Neural cell (in vitro differentiated cells): ENCODE measurements around the gene WDR19. TPM values are rescaled to one million over a fixed set of nuclear protein-coding genes. Genes with fewer than 3 reads are reported as not detected.

Experiments used
- H2AFZ ChIP-seq: fragments of 200-600, 300-800 bp; sonication (generic), shearing (Covaris generic); 2 replicates; pipeline ENCODE4 v1.6.0; 2014; ENCODE audit warnings: low read depth, mild to moderate bottlenecking, antibody characterized with exemption, low read length, moderate library complexity
- H3F3A ChIP-seq: fragments of 200-600 bp; shearing (Covaris generic); 2 replicates; pipeline ENCODE4 v1.6.1; 2016; ENCODE audit warnings: mild to moderate bottlenecking, moderate library complexity, mixed read lengths, antibody characterized with exemption, low read length; ENCODE audit not compliant: insufficient read depth, poor library complexity, severe bottlenecking
- H3K27ac ChIP-seq: fragments of 200-600, 300-800 bp; sonication (generic), shearing (Covaris generic); 2 replicates; pipeline ENCODE4 v1.5.1; 2014; ENCODE audit warnings: mild to moderate bottlenecking, low read length, moderate library complexity
- H3K27me3 ChIP-seq: fragments of 300-800, 200-600 bp; sonication (generic), shearing (Covaris generic); 2 replicates; pipeline ENCODE4 v1.6.0; 2014; ENCODE audit warnings: mild to moderate bottlenecking, low read depth, low read length, moderate library complexity; ENCODE audit not compliant: insufficient read depth
- H3K36me3 ChIP-seq: fragments of 300-800, 200-600 bp; sonication (generic), shearing (Covaris generic); 2 replicates; pipeline ENCODE4 v1.5.1; 2014; ENCODE audit warnings: mild to moderate bottlenecking, antibody characterized with exemption, low read length, moderate library complexity; ENCODE audit not compliant: insufficient read depth
- H3K4me2 ChIP-seq: fragments of 300-800, 200-600 bp; sonication (generic), shearing (Covaris generic); 2 replicates; pipeline ENCODE4 v1.6.0; 2014; ENCODE audit warnings: mild to moderate bottlenecking, low read length
- H3K4me3 ChIP-seq: fragments of 300-800, 200-600 bp; sonication (generic), shearing (Covaris generic); 2 replicates; pipeline ENCODE4 v1.5.1; 2014; ENCODE audit warnings: mild to moderate bottlenecking, low read length, moderate library complexity
- H3K79me2 ChIP-seq: fragments of 200-600 bp; shearing (Covaris generic); replicated peaks from 2 replicates; pipeline ENCODE4 v1.6.0; 2014; ENCODE audit warnings: mild to moderate bottlenecking, low read length, moderate library complexity; ENCODE audit not compliant: insufficient read depth
- H3K9ac ChIP-seq: fragments of 300-800, 200-600 bp; sonication (generic), shearing (Covaris generic); 2 replicates; pipeline ENCODE4 v1.6.1; 2016; ENCODE audit warnings: mild to moderate bottlenecking, low read length, mixed read lengths
- H3K9me2 ChIP-seq: fragments of 200-600 bp; shearing (Covaris generic); 2 replicates; pipeline ENCODE4 v1.6.1; 2016; ENCODE audit warnings: mild to moderate bottlenecking, low read length, mixed read lengths; ENCODE audit not compliant: insufficient read depth
- H3K9me3 ChIP-seq: fragments of 200-600, 300-800 bp; sonication (generic), shearing (Covaris generic); 2 replicates; pipeline ENCODE4 v1.6.1; 2016; ENCODE audit warnings: mild to moderate bottlenecking, mixed run types, low read length, moderate library complexity, mixed read lengths
- H4K20me1 ChIP-seq: fragments of 200-600 bp; shearing (Covaris generic); 2 replicates; pipeline ENCODE4 v1.6.1; 2016; ENCODE audit warnings: mild to moderate bottlenecking, mixed run types; ENCODE audit not compliant: insufficient read depth
- CTCF ChIP-seq: fragments of 450-650 bp; IDR thresholded peaks from 2 replicates; pipeline ENCODE4 v1.5.1; 2014; ENCODE audit warnings: antibody characterized with exemption, mild to moderate bottlenecking, moderate library complexity; ENCODE audit not compliant: poor library complexity, severe bottlenecking
- EP300 ChIP-seq: fragments of 450-650 bp; conservative IDR thresholded peaks from 2 replicates; pipeline ENCODE4 v1.6.1; 2014; ENCODE audit warnings: antibody characterized with exemption, mild to moderate bottlenecking, moderate library complexity; ENCODE audit not compliant: poor library complexity, severe bottlenecking
- EZH2 ChIP-seq: fragments of 200-600, 300-800 bp; shearing (Covaris generic), sonication (generic); IDR thresholded peaks from 2 replicates; pipeline ENCODE4 v1.6.1; 2014; ENCODE audit warnings: antibody characterized with exemption, low read length, borderline replicate concordance, mild to moderate bottlenecking; ENCODE audit not compliant: insufficient read depth, poor library complexity, severe bottlenecking
- MXI1 ChIP-seq: fragments of 450-650 bp; conservative IDR thresholded peaks from 2 replicates; pipeline ENCODE4 v1.6.1; 2014; ENCODE audit warnings: antibody characterized with exemption, mild to moderate bottlenecking; ENCODE audit not compliant: poor library complexity, severe bottlenecking
- POLR2AphosphoS5 ChIP-seq: IDR thresholded peaks from 2 replicates; pipeline ENCODE4 v1.6.1; 2012
- RAD21 ChIP-seq: fragments of 450-650 bp; conservative IDR thresholded peaks from 2 replicates; pipeline ENCODE4 v1.6.1; 2014; ENCODE audit warnings: antibody characterized with exemption, mild to moderate bottlenecking, moderate library complexity
- REST ChIP-seq: IDR thresholded peaks from 2 replicates; pipeline ENCODE4 v1.6.1; 2012; ENCODE audit warnings: borderline replicate concordance
- SMC3 ChIP-seq: fragments of 450-650 bp; conservative IDR thresholded peaks from 2 replicates; pipeline ENCODE4 v1.6.1; 2014; ENCODE audit warnings: antibody characterized with exemption, mild to moderate bottlenecking, moderate library complexity; ENCODE audit not compliant: poor library complexity
- TAF1 ChIP-seq: IDR thresholded peaks from 2 replicates; pipeline ENCODE4 v1.6.1; 2012; ENCODE audit warnings: low read depth
- polyA plus RNA-seq: library from polyadenylated mRNA; depleted of rRNA; stranded (reverse); fragments of >200 nt; gene quantifications from 2 replicates; pipeline ENCODE4 v1.2.3, GENCODE V29; 2014
- small RNA-seq, 3 experiments: library from RNA; depleted of rRNA; stranded (forward); fragments of <200 nt; gene quantifications; one replicate each; pipeline ENCODE3, GENCODE V24; 2012

WDR19 gene
- polyA plus RNA-seq, 1 donor from 2014 or later = 69.9 TPM

- no peak overlapping the region for H3K9ac ChIP-seq
- no peaks in the 10 kb centered on the region for H3K36me3 ChIP-seq
- no peaks in the 10 kb centered on the region for H3K27me3 ChIP-seq
- no peaks in the 10 kb centered on the region for H4K20me1 ChIP-seq
- no peaks in the 10 kb centered on the region for H3K9me3 ChIP-seq
- H3K4me3 ChIP-seq = no peak overlapping the region
- no peaks in the 10 kb centered on the region for H3F3A ChIP-seq
- TF ChIP-seq SMC3 = no peak
- TF ChIP-seq EP300 = no peak
- no peak for TF ChIP-seq POLR2AphosphoS5
- TF ChIP-seq CTCF = no peak
- peaks cover 16% of the 10 kb centered on the region for H3K79me2 ChIP-seq
- H3K9me2 ChIP-seq = no peaks in the 10 kb centered on the region
- no peak overlapping the region for H2AFZ ChIP-seq
- H3K4me2 ChIP-seq = no peak overlapping the region
- H3K27ac ChIP-seq = no peak overlapping the region
Measured at GRCh38 chr4:39330353-39330752, 148.0 kb downstream of the WDR19 start.

GRCh38 chr4:39331191-39331590 lies 148.9 kb downstream of the WDR19 start:
- Histone ChIP-seq H3K36me3 (no peaks in the 10 kb centered on the region), H3K27ac (no peak overlapping the region), H3K4me3 (no peak overlapping the region), H4K20me1 (no peaks in the 10 kb centered on the region), H3K9me3 (no peaks in the 10 kb centered on the region), H3K9me2 (no peaks in the 10 kb centered on the region), H3K27me3 (no peaks in the 10 kb centered on the region), H3K79me2 (peaks cover 16% of the 10 kb centered on the region), H3K9ac (no peak overlapping the region), H3K4me2 (no peak overlapping the region), H2AFZ (no peak overlapping the region), H3F3A (no peaks in the 10 kb centered on the region)
- TF ChIP-seq TAF1 (no peak), RAD21 (no peak), EZH2 (no peak), EP300 (no peak), MXI1 (no peak), SMC3 (no peak), REST (no peak)

Small RNAs within 50 kb of the gene (small RNA-seq; reads per million reads assigned to genes)
- gene RNU6-32P = 0 reads per million in 3 experiments

Other genes starting within 250 kb of the WDR19 start
- gene TMEM156, start 150.1 kb upstream of the WDR19 start, polyA plus RNA-seq = not detected in 2 replicates
- 33.8 TPM in 2 replicates for gene KLHL5, start 120.3 kb upstream of the WDR19 start, polyA plus RNA-seq
- 17.3 and 20.7 TPM in 2 replicates for gene RFC1, start 183.8 kb downstream of the WDR19 start, polyA plus RNA-seq
- not detected in 2 replicates for gene KLB, start 224.4 kb downstream of the WDR19 start, polyA plus RNA-seq